ES-I3 (cell line): Measurements from ENCODE around the gene IGIP.

Source experiments
- H3K36me3 ChIP-seq: 2 replicates; pipeline ENCODE4 v1.6.1; 2013; ENCODE audit warnings: mild to moderate bottlenecking, low read length, control low read depth, moderate library complexity; ENCODE audit not compliant: insufficient read depth
- H3K4me1 ChIP-seq: 2 replicates; pipeline ENCODE4 v1.6.1; 2013; ENCODE audit warnings: mild to moderate bottlenecking, control low read depth, low read length; ENCODE audit not compliant: insufficient read depth
- H3K9ac ChIP-seq: 2 replicates; pipeline ENCODE4 v1.6.1; 2013; ENCODE audit warnings: low read depth, mild to moderate bottlenecking, low read length, moderate library complexity
- H3K9me3 ChIP-seq: 2 replicates; pipeline ENCODE4 v1.6.1; 2013; ENCODE audit warnings: mild to moderate bottlenecking, low read length, moderate library complexity; ENCODE audit not compliant: control insufficient read depth, insufficient read depth

IGIP gene

GRCh38 chr5:140142246-140142645 is 16.5 kb downstream of the IGIP start:
- no peaks in the 10 kb centered on the region for H3K4me1 ChIP-seq
- no peak overlapping the region for H3K9ac ChIP-seq
- no peaks in the 10 kb centered on the region for H3K9me3 ChIP-seq
- no peaks in the 10 kb centered on the region for H3K36me3 ChIP-seq

GRCh38 chr5:140142856-140143255 is 17.1 kb downstream of the IGIP start:
- no peaks in the 10 kb centered on the region for H3K9me3 ChIP-seq
- H3K36me3 ChIP-seq, result no peaks in the 10 kb centered on the region
- H3K4me1 ChIP-seq, result no peaks in the 10 kb centered on the region
- no peak overlapping the region for H3K9ac ChIP-seq

GRCh38 chr5:140143521-140144258 is 18.0 kb downstream of the IGIP start:
- no peaks in the 10 kb centered on the region for H3K9me3 ChIP-seq
- H3K36me3 ChIP-seq, result no peaks in the 10 kb centered on the region
- H3K9ac ChIP-seq, result no peak overlapping the region
- no peaks in the 10 kb centered on the region for H3K4me1 ChIP-seq

GRCh38 chr5:140145256-140145655 is 19.5 kb downstream of the IGIP start:
- H3K9me3 ChIP-seq, result no peaks in the 10 kb centered on the region
- H3K9ac ChIP-seq, result no peak overlapping the region
- no peaks in the 10 kb centered on the region for H3K4me1 ChIP-seq
- H3K36me3 ChIP-seq, result no peaks in the 10 kb centered on the region

GRCh38 chr5:140145818-140146522 is 20.2 kb downstream of the IGIP start:
- Histone ChIP-seq H3K36me3 (no peaks in the 10 kb centered on the region), H3K4me1 (no peaks in the 10 kb centered on the region), H3K9ac (peak overlapping the region; percentile 79), H3K9me3 (no peaks in the 10 kb centered on the region)

GRCh38 chr5:140146523-140146842 is 20.7 kb downstream of the IGIP start:
- Histone ChIP-seq H3K36me3 (no peaks in the 10 kb centered on the region), H3K4me1 (no peaks in the 10 kb centered on the region), H3K9me3 (no peaks in the 10 kb centered on the region), H3K9ac (peak overlapping the region; percentile 79)

GRCh38 chr5:140147460-140147859 is 21.7 kb downstream of the IGIP start:
- no peaks in the 10 kb centered on the region for H3K9me3 ChIP-seq
- no peak overlapping the region for H3K9ac ChIP-seq
- H3K36me3 ChIP-seq, result no peaks in the 10 kb centered on the region
- 0 out of 2 replicates have a peak, but pooled peaks cover 1% of the 10 kb centered on the region for H3K4me1 ChIP-seq

GRCh38 chr5:140148508-140148907 is 22.8 kb downstream of the IGIP start:
- Histone ChIP-seq H3K9ac (no peak overlapping the region), H3K9me3 (no peaks in the 10 kb centered on the region), H3K36me3 (no peaks in the 10 kb centered on the region), H3K4me1 (peaks cover 12% of the 10 kb centered on the region; the same call in 1 of the 2 replicates)

GRCh38 chr5:140150201-140150600 is 24.5 kb downstream of the IGIP start:
- no peaks in the 10 kb centered on the region for H3K9me3 ChIP-seq
- H3K9ac ChIP-seq, result no peak overlapping the region
- H3K36me3 ChIP-seq, result no peaks in the 10 kb centered on the region
- peaks cover 14% of the 10 kb centered on the region; the same call in 1 of the 2 replicates for H3K4me1 ChIP-seq

GRCh38 chr5:140151144-140152021 is 25.6 kb downstream of the IGIP start:
- no peaks in the 10 kb centered on the region for H3K36me3 ChIP-seq
- no peak overlapping the region for H3K9ac ChIP-seq
- H3K9me3 ChIP-seq, result no peaks in the 10 kb centered on the region
- H3K4me1 ChIP-seq, result peaks cover 14% of the 10 kb centered on the region; the same call in 1 of the 2 replicates

- Histone ChIP-seq H3K36me3 (no peaks in the 10 kb centered on the region), H3K9me3 (no peaks in the 10 kb centered on the region), H3K4me1 (peaks cover 18% of the 10 kb centered on the region; the same call in 1 of the 2 replicates), H3K9ac (no peak overlapping the region)
Measured at GRCh38 chr5:140152022-140152999, 26.6 kb downstream of the IGIP start.

- H3K4me1 ChIP-seq, result peaks cover 18% of the 10 kb centered on the region; the same call in 1 of the 2 replicates
- H3K9ac ChIP-seq, result no peak overlapping the region
- no peaks in the 10 kb centered on the region for H3K36me3 ChIP-seq
- no peaks in the 10 kb centered on the region for H3K9me3 ChIP-seq
Measured at GRCh38 chr5:140153255-140153654, 27.5 kb downstream of the IGIP start.

- H3K4me1 ChIP-seq, result peaks cover 18% of the 10 kb centered on the region; the same call in 1 of the 2 replicates
- no peaks in the 10 kb centered on the region for H3K36me3 ChIP-seq
- no peak overlapping the region for H3K9ac ChIP-seq
- no peaks in the 10 kb centered on the region for H3K9me3 ChIP-seq
Measured at GRCh38 chr5:140153905-140154304, 28.2 kb downstream of the IGIP start.
